ENCODE measurements around the gene NUMB. TPM values are rescaled to one million over a fixed set of nuclear protein-coding genes. Genes with fewer than 3 reads are reported as not detected.
"Not testable (repeated sequence)": the region's sequence is repeated elsewhere in the genome, so short reads cannot be mapped to it uniquely, and the experiment has no call there.

Gene NUMB
- polyA plus RNA-seq, 4 donors, result 38.5 to 87.9 (median 55.4) TPM

GRCh38 chr14:73359445-73359844, 98.9 kb downstream of the NUMB start:
- peaks cover 0 to 35% (median 0%) of the 10 kb centered on the region in 3 donors for H3K36me3 ChIP-seq (ENCODE audit: control insufficient read depth in 3 of 3, insufficient read depth in 2 of 3, low read depth in 1 of 3, low read length in 3 of 3)
- H3K9me3 ChIP-seq (ENCODE audit: control insufficient read depth in 2 of 2, insufficient read depth in 1 of 2, low read depth in 1 of 2, low read length in 1 of 2), result no peaks in the 10 kb centered on the region
- no peaks in the 10 kb centered on the region for H3K27me3 ChIP-seq (ENCODE audit: control insufficient read depth in 3 of 3, insufficient read depth in 3 of 3, low read length in 3 of 3)
- H3K27ac ChIP-seq (ENCODE audit: low read depth in 1 of 3, low read length in 2 of 3), result no peak overlapping the region
- FAIRE-seq, result no peak
- H3K4me1 ChIP-seq (ENCODE audit: control insufficient read depth in 3 of 3, insufficient read depth in 2 of 3, low read depth in 1 of 3, low read length in 2 of 3), result peaks cover 0 to 6% (median 0%) of the 10 kb centered on the region in 3 donors
- no peak for DNase-seq
- H3K4me3 ChIP-seq (ENCODE audit: low read depth in 1 of 3, low read length in 3 of 3), result no peak overlapping the region

- Histone ChIP-seq H3K4me1 (ENCODE audit: control insufficient read depth in 3 of 3, insufficient read depth in 2 of 3, low read depth in 1 of 3, low read length in 2 of 3) (peaks cover 0 to 6% (median 0%) of the 10 kb centered on the region in 3 donors), H3K4me3 (ENCODE audit: low read depth in 1 of 3, low read length in 3 of 3) (no peak overlapping the region), H3K27ac (ENCODE audit: low read depth in 1 of 3, low read length in 2 of 3) (no peak overlapping the region), H3K9me3 (ENCODE audit: control insufficient read depth in 2 of 2, insufficient read depth in 1 of 2, low read depth in 1 of 2, low read length in 1 of 2) (no peaks in the 10 kb centered on the region), H3K27me3 (ENCODE audit: control insufficient read depth in 3 of 3, insufficient read depth in 3 of 3, low read length in 3 of 3) (no peaks in the 10 kb centered on the region), H3K36me3 (ENCODE audit: control insufficient read depth in 3 of 3, insufficient read depth in 2 of 3, low read depth in 1 of 3, low read length in 3 of 3) (peaks cover 0 to 31% (median 1%) of the 10 kb centered on the region in 3 donors)
- DNase-seq (peak in 1 of 2 donors; percentile 42), FAIRE-seq (no peak)
- WGBS, 3 donors, result 14 to 63% (median 35%) methylated on average over 1 of the region's 1 CpG
These were observed 100.2 kb downstream of the NUMB start for GRCh38 chr14:73358187-73358586.

- FAIRE-seq; H3K9me3 ChIP-seq (ENCODE audit: control insufficient read depth in 2 of 2, insufficient read depth in 1 of 2, low read depth in 1 of 2, low read length in 1 of 2); DNase-seq; H3K4me3 ChIP-seq (ENCODE audit: low read depth in 1 of 3, low read length in 3 of 3); H3K27me3 ChIP-seq (ENCODE audit: control insufficient read depth in 3 of 3, insufficient read depth in 3 of 3, low read length in 3 of 3); H3K4me1 ChIP-seq (ENCODE audit: control insufficient read depth in 3 of 3, insufficient read depth in 2 of 3, low read depth in 1 of 3, low read length in 2 of 3); H3K27ac ChIP-seq (ENCODE audit: low read depth in 1 of 3, low read length in 2 of 3): not testable (repeated sequence)
- WGBS, 3 donors, result 93 to 98% (median 97%) methylated on average over 3 of the region's 3 CpGs
- H3K36me3 ChIP-seq (ENCODE audit: control insufficient read depth in 3 of 3, insufficient read depth in 2 of 3, low read depth in 1 of 3, low read length in 3 of 3), result peaks cover 0 to 24% (median 1%) of the 10 kb centered on the region in 3 donors
These were observed 109.3 kb downstream of the NUMB start for GRCh38 chr14:73349091-73349490.

- no peak overlapping the region for H3K27ac ChIP-seq (ENCODE audit: low read depth in 1 of 3, low read length in 2 of 3)
- 76 to 95% (median 84%) methylated on average over 1 of the region's 1 CpG for WGBS, 3 donors
- no peaks in the 10 kb centered on the region for H3K27me3 ChIP-seq (ENCODE audit: control insufficient read depth in 3 of 3, insufficient read depth in 3 of 3, low read length in 3 of 3)
- DNase-seq (no peak), FAIRE-seq (no peak)
- H3K4me1 ChIP-seq (ENCODE audit: control insufficient read depth in 3 of 3, insufficient read depth in 2 of 3, low read depth in 1 of 3, low read length in 2 of 3), result peaks cover 0 to 2% (median 0%) of the 10 kb centered on the region in 3 donors
- H3K36me3 ChIP-seq (ENCODE audit: control insufficient read depth in 3 of 3, insufficient read depth in 2 of 3, low read depth in 1 of 3, low read length in 3 of 3), result peaks cover 0 to 18% (median 2%) of the 10 kb centered on the region in 3 donors
- H3K4me3 ChIP-seq (ENCODE audit: low read depth in 1 of 3, low read length in 3 of 3), result no peak overlapping the region
- H3K9me3 ChIP-seq (ENCODE audit: control insufficient read depth in 2 of 2, insufficient read depth in 1 of 2, low read depth in 1 of 2, low read length in 1 of 2), result no peaks in the 10 kb centered on the region
These were observed 114.0 kb downstream of the NUMB start for GRCh38 chr14:73344319-73344718.

GRCh38 chr14:73342670-73343069, 115.7 kb downstream of the NUMB start:
- H3K9me3 ChIP-seq (ENCODE audit: control insufficient read depth in 2 of 2, insufficient read depth in 1 of 2, low read depth in 1 of 2, low read length in 1 of 2), result no peaks in the 10 kb centered on the region
- DNase-seq (no peak), FAIRE-seq (no peak)
- WGBS, 3 donors, result 81 to 85% (median 82%) methylated on average over 5 of the region's 5 CpGs
- peaks cover 0 to 14% (median 2%) of the 10 kb centered on the region in 3 donors for H3K36me3 ChIP-seq (ENCODE audit: control insufficient read depth in 3 of 3, insufficient read depth in 2 of 3, low read depth in 1 of 3, low read length in 3 of 3)
- peaks cover 0 to 2% (median 0%) of the 10 kb centered on the region in 3 donors for H3K4me1 ChIP-seq (ENCODE audit: control insufficient read depth in 3 of 3, insufficient read depth in 2 of 3, low read depth in 1 of 3, low read length in 2 of 3)
- no peaks in the 10 kb centered on the region for H3K27me3 ChIP-seq (ENCODE audit: control insufficient read depth in 3 of 3, insufficient read depth in 3 of 3, low read length in 3 of 3)
- no peak overlapping the region for H3K4me3 ChIP-seq (ENCODE audit: low read depth in 1 of 3, low read length in 3 of 3)
- no peak overlapping the region for H3K27ac ChIP-seq (ENCODE audit: low read depth in 1 of 3, low read length in 2 of 3)

GRCh38 chr14:73339846-73340595, 118.3 kb downstream of the NUMB start:
- WGBS, 3 donors, result 91 to 98% (median 93%) methylated on average over 6 of the region's 6 CpGs
- DNase-seq (no peak), FAIRE-seq (no peak)
- no peaks in the 10 kb centered on the region for H3K9me3 ChIP-seq (ENCODE audit: control insufficient read depth in 2 of 2, insufficient read depth in 1 of 2, low read depth in 1 of 2, low read length in 1 of 2)
- no peak overlapping the region for H3K27ac ChIP-seq (ENCODE audit: low read depth in 1 of 3, low read length in 2 of 3)
- no peaks in the 10 kb centered on the region for H3K27me3 ChIP-seq (ENCODE audit: control insufficient read depth in 3 of 3, insufficient read depth in 3 of 3, low read length in 3 of 3)
- H3K4me1 ChIP-seq (ENCODE audit: control insufficient read depth in 3 of 3, insufficient read depth in 2 of 3, low read depth in 1 of 3, low read length in 2 of 3), result peaks cover 0 to 2% (median 2%) of the 10 kb centered on the region in 3 donors
- peaks cover 0 to 8% (median 2%) of the 10 kb centered on the region in 3 donors for H3K36me3 ChIP-seq (ENCODE audit: control insufficient read depth in 3 of 3, insufficient read depth in 2 of 3, low read depth in 1 of 3, low read length in 3 of 3)
- no peak overlapping the region for H3K4me3 ChIP-seq (ENCODE audit: low read depth in 1 of 3, low read length in 3 of 3)

GRCh38 chr14:73339206-73339605, 119.1 kb downstream of the NUMB start:
- Histone ChIP-seq H3K27ac (ENCODE audit: low read depth in 1 of 3, low read length in 2 of 3) (no peak overlapping the region), H3K27me3 (ENCODE audit: control insufficient read depth in 3 of 3, insufficient read depth in 3 of 3, low read length in 3 of 3) (no peaks in the 10 kb centered on the region), H3K9me3 (ENCODE audit: control insufficient read depth in 2 of 2, insufficient read depth in 1 of 2, low read depth in 1 of 2, low read length in 1 of 2) (no peaks in the 10 kb centered on the region), H3K36me3 (ENCODE audit: control insufficient read depth in 3 of 3, insufficient read depth in 2 of 3, low read depth in 1 of 3, low read length in 3 of 3) (peaks cover 0 to 8% (median 2%) of the 10 kb centered on the region in 3 donors), H3K4me1 (ENCODE audit: control insufficient read depth in 3 of 3, insufficient read depth in 2 of 3, low read depth in 1 of 3, low read length in 2 of 3) (peaks cover 0 to 2% (median 2%) of the 10 kb centered on the region in 3 donors), H3K4me3 (ENCODE audit: low read depth in 1 of 3, low read length in 3 of 3) (no peak overlapping the region)
- FAIRE-seq (no peak), DNase-seq (no peak)

DNA sequence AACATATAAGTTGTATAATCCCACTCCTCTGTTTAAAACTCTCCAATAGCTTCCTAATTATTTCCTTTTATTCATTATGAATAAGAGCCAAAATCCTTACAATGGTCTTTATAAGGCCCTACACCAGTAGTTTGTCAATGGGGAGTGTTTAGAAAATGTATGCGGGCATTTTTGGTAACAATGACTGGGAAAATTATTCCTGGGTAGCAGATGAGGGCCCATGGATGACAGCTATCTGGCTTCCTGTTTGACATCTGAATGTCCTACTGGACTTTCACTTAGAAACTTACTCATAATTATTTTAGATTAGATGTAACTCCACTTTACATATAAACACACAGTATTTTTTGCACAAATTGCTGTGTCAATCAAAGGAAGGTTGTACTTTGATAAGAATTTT, 119.8 kb downstream of the NUMB start:
- FAIRE-seq (no peak), DNase-seq (no peak)
- H3K9me3 ChIP-seq (ENCODE audit: control insufficient read depth in 2 of 2, insufficient read depth in 1 of 2, low read depth in 1 of 2, low read length in 1 of 2), result no peaks in the 10 kb centered on the region
- H3K27ac ChIP-seq (ENCODE audit: low read depth in 1 of 3, low read length in 2 of 3), result no peak overlapping the region
- peaks cover 0 to 8% (median 2%) of the 10 kb centered on the region in 3 donors for H3K36me3 ChIP-seq (ENCODE audit: control insufficient read depth in 3 of 3, insufficient read depth in 2 of 3, low read depth in 1 of 3, low read length in 3 of 3)
- H3K27me3 ChIP-seq (ENCODE audit: control insufficient read depth in 3 of 3, insufficient read depth in 3 of 3, low read length in 3 of 3), result no peaks in the 10 kb centered on the region
- 81 to 100% (median 97%) methylated on average over 1 of the region's 1 CpG for WGBS, 3 donors
- H3K4me1 ChIP-seq (ENCODE audit: control insufficient read depth in 3 of 3, insufficient read depth in 2 of 3, low read depth in 1 of 3, low read length in 2 of 3), result peaks cover 0 to 2% (median 2%) of the 10 kb centered on the region in 3 donors
- H3K4me3 ChIP-seq (ENCODE audit: low read depth in 1 of 3, low read length in 3 of 3), result no peak overlapping the region

Data from small intestine (tissue), 7 donors.